ENCODE results near the gene RING1.

GRCh38 chr6:33198853-33199436 lies 9.4 kb upstream of the RING1 start:
- TF ChIP-seq CTCF (IDR thresholded peaks at IDR 0.05; ENCODE audit: low read length) (no peak), EZH2 (IDR thresholded peaks at IDR 0.05; ENCODE audit: borderline replicate concordance, low read length) (no peak)
